ENCODE data around the gene ZFPM1.

- TF ChIP-seq CTCF (IDR thresholded peaks at IDR 0.05; ENCODE audit: low read depth, low read length): no peak
- TF ChIP-seq EZH2phosphoT487 (IDR thresholded peaks at IDR 0.05; ENCODE audit: low read depth): no peak
Observed at GRCh38 chr16:88495268-88495772, 42.2 kb downstream of the ZFPM1 start.

Measured in OCI-LY3 (cell line).